ENCODE data around the gene TNFRSF11A.

Gene TNFRSF11A

GRCh38 chr18:62324917-62325805, at the start of gene TNFRSF11A:
TSS of gene TNFRSF11A (plus strand) at chr18:62325310. CDS start at chr18:62325353, 43 bp downstream.
- peak within 1 kb of the TSS; percentile 26 for H3K4me3 ChIP-seq (ENCODE audit: control insufficient read depth, low read depth, low read length)
- TF ChIP-seq CTCF (conservative IDR thresholded peaks at IDR 0.05; ENCODE audit: control insufficient read depth, insufficient read depth, low read depth, low read length), result no peak
- peak; percentile 8 for DNase-seq (ENCODE audit: low read depth)

GRCh38 chr18:62277045-62277444, 48.1 kb upstream of the TNFRSF11A start:
- H3K4me3 ChIP-seq (ENCODE audit: control insufficient read depth, low read depth, low read length), result no peak overlapping the region
- TF ChIP-seq CTCF (conservative IDR thresholded peaks at IDR 0.05; ENCODE audit: control insufficient read depth, insufficient read depth, low read depth, low read length), result no peak
- no peak for DNase-seq (ENCODE audit: low read depth)

GRCh38 chr18:62279561-62279960, 45.5 kb upstream of the TNFRSF11A start:
- H3K4me3 ChIP-seq (ENCODE audit: control insufficient read depth, low read depth, low read length), result no peak overlapping the region
- no peak for TF ChIP-seq CTCF (conservative IDR thresholded peaks at IDR 0.05; ENCODE audit: control insufficient read depth, insufficient read depth, low read depth, low read length)
- no peak for DNase-seq (ENCODE audit: low read depth)

- peak; percentile 2 for DNase-seq (ENCODE audit: low read depth)
- TF ChIP-seq CTCF (conservative IDR thresholded peaks at IDR 0.05; ENCODE audit: control insufficient read depth, insufficient read depth, low read depth, low read length), result no peak
- H3K4me3 ChIP-seq (ENCODE audit: control insufficient read depth, low read depth, low read length), result no peak overlapping the region
Observed at GRCh38 chr18:62280058-62280457, 45.1 kb upstream of the TNFRSF11A start.

- H3K4me3 ChIP-seq (ENCODE audit: control insufficient read depth, low read depth, low read length), result no peak overlapping the region
- no peak for TF ChIP-seq CTCF (conservative IDR thresholded peaks at IDR 0.05; ENCODE audit: control insufficient read depth, insufficient read depth, low read depth, low read length)
- no peak for DNase-seq (ENCODE audit: low read depth)
Observed at GRCh38 chr18:62280786-62281185, 44.3 kb upstream of the TNFRSF11A start.

- no peak for TF ChIP-seq CTCF (conservative IDR thresholded peaks at IDR 0.05; ENCODE audit: control insufficient read depth, insufficient read depth, low read depth, low read length)
- peak; percentile 92 for DNase-seq (ENCODE audit: low read depth)
Observed at GRCh38 chr18:62281684-62282083, 43.4 kb upstream of the TNFRSF11A start.

More at GRCh38 chr18:62281684-62282083, 43.4 kb upstream of the TNFRSF11A start:
- no peak overlapping the region for H3K4me3 ChIP-seq (ENCODE audit: control insufficient read depth, low read depth, low read length)

All from fibroblast of mammary gland (primary cell).